Heart left ventricle (tissue), 16 donors: Measurements from ENCODE around the gene HMX1. TPM values are rescaled to one million over a fixed set of nuclear protein-coding genes. Genes with fewer than 3 reads are reported as not detected.
A peak's percentile ranks its signal among the peaks of the same experiment; 100 is the strongest.

Experiments
- ATAC-seq, 4 donors: fragments of 200-7000 bp; cut with Tn5 transposase; one replicate each; pipeline ENCODE4 v1.9.1; 2020 to 2022; ENCODE audit warnings: moderate library complexity in 4 of 4, mild to moderate bottlenecking in 3 of 4, moderate number of reproducible peaks in 1 of 4
- DNase-seq, 5 donors: peaks; one replicate each; pipeline ENCODE4 v3.0.0-alpha.2; 2020
- H3K27ac ChIP-seq, 12 donors: fragments of 200-600 bp; sonication (generic) in 4 of 12; one replicate each; pipeline versions ENCODE4 v1.5.0 to v1.8.0; 2016 to 2022; ENCODE audit warnings: mild to moderate bottlenecking in 2 of 12
- H3K27me3 ChIP-seq, 9 donors: fragments of 200-600 bp; sonication (generic) in 2 of 9; one replicate each; pipeline versions ENCODE4 v1.5.1 to v1.8.0; 2016 to 2022; ENCODE audit warnings: mild to moderate bottlenecking in 3 of 9
- H3K36me3 ChIP-seq, 9 donors: fragments of 200-600 bp; sonication (generic) in 2 of 9; one replicate each; pipeline versions ENCODE4 v1.5.0 to v1.8.0; 2018 to 2022; ENCODE audit warnings: mild to moderate bottlenecking in 2 of 9
- H3K4me1 ChIP-seq, 12 donors: fragments of 200-600 bp; sonication (generic) in 4 of 12; one replicate each; pipeline versions ENCODE4 v1.5.0 to v1.8.0; 2016 to 2022; ENCODE audit warnings: mild to moderate bottlenecking in 3 of 12
- H3K4me3 ChIP-seq, 12 donors: fragments of 200-600 bp; sonication (generic) in 4 of 12; one replicate each; pipeline versions ENCODE4 v1.5.0 to v1.8.0; 2017 to 2022; ENCODE audit warnings: mild to moderate bottlenecking in 9 of 12, moderate library complexity in 4 of 12
- H3K9me3 ChIP-seq, 12 donors: fragments of 200-600 bp; sonication (generic) in 4 of 12; one replicate each; pipeline versions ENCODE4 v1.5.0 to v1.8.0; 2016 to 2022; ENCODE audit warnings: mild to moderate bottlenecking in 1 of 12
- CTCF ChIP-seq, 12 donors: fragments of 200-600 bp; sonication (generic) in 4 of 12; IDR thresholded peaks; one replicate each; pipeline versions ENCODE4 v1.5.0 to v1.8.0; 2018 to 2022; ENCODE audit warnings: antibody characterized with exemption in 12 of 12, mild to moderate bottlenecking in 5 of 12
- POLR2A ChIP-seq, 2 donors: fragments of 450-650 bp; IDR thresholded peaks; one replicate each; pipeline ENCODE4 v1.6.1; 2017; ENCODE audit warnings: antibody characterized with exemption in 2 of 2, mild to moderate bottlenecking in 2 of 2, moderate library complexity in 2 of 2
- WGBS, 4 donors: extraction: QIAGEN DNeasy Blood & Tissue Kit in 2 of 4; methylation state at CpG; one replicate each; pipeline versions ENCODE4 v1.1.5 to v1.1.7; 2013 to 2018; 5-methylcytosine and 5-hydroxymethylcytosine counted together
- intact Hi-C, 10 donors: fragments of 100-400 bp; cut with DNase I; formaldehyde crosslinking; loops; one replicate each; pipeline versions ENCODE4 v1.11.1 to v1.14.2; 2022
- polyA plus RNA-seq, 2 donors: library from polyadenylated mRNA; stranded (reverse); fragments of 200-250 nt; gene quantifications; one replicate each; pipeline ENCODE4 v1.2.3, GENCODE V29; 2013
- total RNA-seq, 9 donors: library from RNA; depleted of rRNA in 2 of 9; stranded (reverse); fragments of >200 nt in 2 of 9; fragmentation: NEBNext Ultra II Directional in 3 of 9; extraction: Animal tissue kit (Norgen Biotek cat#: 25700) in 3 of 9; gene quantifications; one replicate each; pipeline versions ENCODE4 v1.1.0 to v1.2.4, GENCODE V29; 2016 to 2023
- donor health status: ischemic (EF 13 %, LVEDD 7.1; RV severe dilation, severe dysfunction).
- donor health status: healthy with polysubstance abuse.
- donor health status: DM: no; HTN: yes; CAD: no.
- donor health status: DM: no; HTN: no; CAD: no.
- donor health status: ischemic (EF 25% LVEDD 6.9; RV normal size, moderate dysfunction).
- donor health status: ischemic (EF 25% LVEDD 5.7; RV mildly dilated, moderate dysfunction).
- donor health status: healthy.
- donor health status: DM: yes; HTN: yes; CAD: no.
- donor health status: ischemic (EF 35%, LVEDD 5.7; RV mildly dilated, moderate dysfunction).
- donor health status: nonischemic (EF 11% LVEDD 7.7; RV severe dilation, severe dysfunction).
- donor health status: DM: yes; HTN: yes; CAD: no.
- donor health status: PGD.
- donor health status: ischemic (EF 29% LVEDD 5.4; RV normal size, mild dysfunction).
- donor health status: nonischemic (EF 23%, LVEDD 6.1; RV moderate dilation, normal function).

The HMX1 gene
- total and polyA plus RNA-seq, 11 donors = 0.25 TPM; not detected in 10

GRCh38 chr4:8863686-8864682 is 7.7 kb downstream of the HMX1 start:
- peaks cover 0 to 46% (median 0%) of the 10 kb centered on the region in 12 donors for H3K4me1 ChIP-seq
- intact Hi-C loops = no loop called here
- WGBS, 4 donors = 9 to 17% (median 11%) methylated on average over 22 to 31 of the region's 31 CpGs
- no peak for TF ChIP-seq CTCF (IDR thresholded peaks at IDR 0.05)
- no peak for TF ChIP-seq POLR2A (IDR thresholded peaks at IDR 0.05)
- peak in 2 of 5 donors; percentile 5 to 20 for DNase-seq
- no peak overlapping the region for H3K27ac ChIP-seq
- peaks cover 74 to 99% (median 95%) of the 10 kb centered on the region in 9 donors for H3K27me3 ChIP-seq
- H3K36me3 ChIP-seq = no peaks in the 10 kb centered on the region
- ATAC-seq = no peak
- H3K9me3 ChIP-seq = no peaks in the 10 kb centered on the region
- no peak overlapping the region for H3K4me3 ChIP-seq

- ATAC-seq = no peak
- Histone ChIP-seq H3K36me3 (no peaks in the 10 kb centered on the region), H3K27me3 (peaks cover 78 to 99% (median 96%) of the 10 kb centered on the region in 9 donors), H3K9me3 (no peaks in the 10 kb centered on the region), H3K4me3 (no peak overlapping the region), H3K27ac (no peak overlapping the region), H3K4me1 (peaks cover 0 to 51% (median 3%) of the 10 kb centered on the region in 12 donors)
- intact Hi-C loops = no loop called here
- DNase-seq = peak in 2 of 5 donors; percentile 20 to 52
- 2 to 3% (median 3%) methylated on average over 29 to 41 of the region's 41 CpGs for WGBS, 4 donors
- TF ChIP-seq CTCF (IDR thresholded peaks at IDR 0.05) = no peak
- TF ChIP-seq POLR2A (IDR thresholded peaks at IDR 0.05) = no peak
These were observed 8.6 kb downstream of the HMX1 start for GRCh38 chr4:8862800-8863685.

- ATAC-seq (no peak), DNase-seq (no peak)
- H3K9me3 ChIP-seq = no peaks in the 10 kb centered on the region
- H3K4me3 ChIP-seq = no peak overlapping the region
- H3K36me3 ChIP-seq = no peaks in the 10 kb centered on the region
- WGBS, 4 donors = 4 to 9% (median 4%) methylated on average over 5 of the region's 5 CpGs
- peaks cover 78 to 100% (median 98%) of the 10 kb centered on the region in 9 donors for H3K27me3 ChIP-seq
- peaks cover 0 to 51% (median 8%) of the 10 kb centered on the region in 12 donors for H3K4me1 ChIP-seq
- TF ChIP-seq POLR2A (IDR thresholded peaks at IDR 0.05) = no peak
- TF ChIP-seq CTCF (IDR thresholded peaks at IDR 0.05) = no peak
- intact Hi-C loops = no loop called here
- no peak overlapping the region for H3K27ac ChIP-seq
These were observed 9.3 kb downstream of the HMX1 start for GRCh38 chr4:8862334-8862733.
